Suprapubic skin (tissue), 3 donors: Measurements from ENCODE around the gene GRM5.
"Not testable (repeated sequence)": the region's sequence is repeated elsewhere in the genome, so short reads cannot be mapped to it uniquely, and the experiment has no call there.

Source experiments
- CTCF ChIP-seq, 2 donors: fragments of 200-600 bp in 1 of 2; fragments of 450-650 bp in 1 of 2; sonication (generic) in 1 of 2; IDR thresholded peaks; one replicate each; pipeline ENCODE4 v1.5.1; 2016 to 2019; ENCODE audit warnings: antibody characterized with exemption in 2 of 2, mild to moderate bottlenecking in 1 of 2, moderate library complexity in 1 of 2
- POLR2AphosphoS5 ChIP-seq, 3 donors: sonication (generic); formaldehyde crosslinking; IDR thresholded peaks; one replicate each; pipeline ENCODE4 v1.6.1; 2017; ENCODE audit warnings: antibody characterized with exemption in 3 of 3

- not testable (repeated sequence) for TF ChIP-seq POLR2AphosphoS5, CTCF (IDR thresholded peaks at IDR 0.05)
Observed at GRCh38 chr11:89062771-89063298, 2.9 kb downstream of the GRM5 start.
